Transverse colon (tissue), 4 donors: ENCODE results near the gene ABCA6. TPM values are rescaled to one million over a fixed set of nuclear protein-coding genes. Genes with fewer than 3 reads are reported as not detected.

ENCODE experiments used
- DNase-seq: peaks from one replicate; pipeline ENCODE4 v3.0.0-alpha.2; 2019
- H3K27ac ChIP-seq, 4 donors: fragments of 200-600 bp; sonication (generic); 2 replicates each; pipeline ENCODE4 v1.5.1; 2016 to 2018; ENCODE audit warnings: inconsistent platforms in 4 of 4
- H3K27me3 ChIP-seq: fragments of 200-600 bp; sonication (generic); 2 replicates; pipeline ENCODE4 v1.5.1; 2017; ENCODE audit warnings: inconsistent platforms
- H3K36me3 ChIP-seq, 4 donors: fragments of 200-600 bp; sonication (generic); 2 replicates each; pipeline ENCODE4 v1.5.1; 2017 to 2019; ENCODE audit warnings: inconsistent platforms in 4 of 4
- H3K4me1 ChIP-seq, 4 donors: fragments of 200-600 bp; sonication (generic); 2 replicates each; pipeline ENCODE4 v1.5.1; 2017 to 2020; ENCODE audit warnings: inconsistent platforms in 4 of 4
- H3K4me3 ChIP-seq, 4 donors: fragments of 200-600 bp; sonication (generic); 1 replicate in 1 of 4; 2 replicates in 3 of 4; pipeline versions ENCODE4 v1.5.1 to v1.6.1; 2017 to 2019; ENCODE audit warnings: inconsistent platforms in 4 of 4
- H3K9me3 ChIP-seq, 2 donors: fragments of 200-600 bp; sonication (generic); 2 replicates each; pipeline ENCODE4 v1.5.1; 2017 to 2019; ENCODE audit warnings: inconsistent platforms in 2 of 2
- CTCF ChIP-seq, 5 experiments: fragments of 200-600 bp in 3 of 5; fragments of 450-650 bp in 2 of 5; sonication (generic) in 3 of 5; IDR thresholded peaks; 1 replicate in 2 of 5; 2 replicates in 3 of 5; pipeline ENCODE4 v1.5.1; 2016 to 2017; ENCODE audit warnings: antibody characterized with exemption in 5 of 5, inconsistent platforms in 3 of 5, mild to moderate bottlenecking in 2 of 5, moderate library complexity in 1 of 5
- EP300 ChIP-seq: sonication (generic); formaldehyde crosslinking; IDR thresholded peaks from one replicate; pipeline ENCODE4 v1.6.1; 2017; ENCODE audit warnings: antibody characterized with exemption, low read depth
- POLR2A ChIP-seq: fragments of 450-650 bp; IDR thresholded peaks from one replicate; pipeline ENCODE4 v1.6.1; 2016; ENCODE audit warnings: antibody characterized with exemption, mild to moderate bottlenecking, moderate library complexity
- POLR2AphosphoS5 ChIP-seq, 3 donors: sonication (generic); formaldehyde crosslinking; IDR thresholded peaks; one replicate each; pipeline ENCODE4 v1.6.1; 2016; ENCODE audit warnings: antibody characterized with exemption in 3 of 3
- WGBS, 2 donors: methylation state at CpG; one replicate each; pipeline ENCODE4 v1.1.5; 2018; ENCODE audit warnings: low coverage in 1 of 2; 5-methylcytosine and 5-hydroxymethylcytosine counted together
- in situ Hi-C, 4 donors: fragments of 200-750 bp; cut with MboI; loops; one replicate each; pipeline versions ENCODE4 v1.15.0 to v1.15.1; 2017; ENCODE audit warnings: low sequenced_read_pairs in 3 of 4, low pct_ligation_motif_present in 1 of 4, low pct_unique_long_range_greater_than_20kb in 1 of 4
- intact Hi-C: fragments of 100-400 bp; cut with DNase I; formaldehyde crosslinking; loops from one replicate; pipeline ENCODE4 v1.15.1; 2023; ENCODE audit warnings: low total_unique reads
- total RNA-seq, 4 donors: library from RNA; depleted of rRNA; stranded (reverse); fragments of >200 nt; gene quantifications; one replicate each; pipeline ENCODE4 v1.1.0, GENCODE V29; 2016

The ABCA6 gene
- total RNA-seq, 4 donors from 2014 or later = 13.5 to 51.6 (median 27.0) TPM

- Histone ChIP-seq H3K4me3 (no peak overlapping the region), H3K27ac (no peak overlapping the region), H3K36me3 (no peaks in the 10 kb centered on the region), H3K4me1 (peaks cover 0 to 4% (median 0%) of the 10 kb centered on the region in 4 donors), H3K27me3 (no peaks in the 10 kb centered on the region), H3K9me3 (no peaks in the 10 kb centered on the region)
- WGBS, 2 donors = 57 to 68% methylated on average over 1 of the region's 1 CpG
- DNase-seq = no peak
- TF ChIP-seq POLR2A = no peak
- no peak for TF ChIP-seq EP300
- TF ChIP-seq CTCF (IDR thresholded peaks at IDR 0.05) = no peak
- no peak for TF ChIP-seq POLR2AphosphoS5 (IDR thresholded peaks at IDR 0.05)
- in situ Hi-C loops = no loop called here
- intact Hi-C loops = no loop called here
Measured at GRCh38 chr17:69064476-69064875, 77.2 kb downstream of the ABCA6 start.

- 76 to 81% methylated on average over 2 of the region's 2 CpGs for WGBS, 2 donors
- intact Hi-C loops (no loop called here), in situ Hi-C loops (no loop called here)
- Histone ChIP-seq H3K4me3 (no peak overlapping the region), H3K9me3 (no peaks in the 10 kb centered on the region), H3K27me3 (no peaks in the 10 kb centered on the region), H3K36me3 (no peaks in the 10 kb centered on the region), H3K4me1 (peaks cover 0 to 4% (median 0%) of the 10 kb centered on the region in 4 donors), H3K27ac (peak overlapping the region in 1 of 4 donors; percentile 1)
- no peak for DNase-seq
- TF ChIP-seq POLR2AphosphoS5 (IDR thresholded peaks at IDR 0.05) (no peak), POLR2A (no peak), CTCF (IDR thresholded peaks at IDR 0.05) (no peak), EP300 (no peak)
Measured at GRCh38 chr17:69064001-69064400, 77.7 kb downstream of the ABCA6 start.

- 82 to 87% methylated on average over 4 of the region's 4 CpGs for WGBS, 2 donors
- no peak for DNase-seq
- H3K9me3 ChIP-seq = no peaks in the 10 kb centered on the region
- no peaks in the 10 kb centered on the region for H3K27me3 ChIP-seq
- no peak overlapping the region for H3K27ac ChIP-seq
- H3K4me1 ChIP-seq = peaks cover 0 to 5% (median 0%) of the 10 kb centered on the region in 4 donors
- no peak for TF ChIP-seq POLR2A
- no peak for TF ChIP-seq EP300
- no peak for TF ChIP-seq CTCF (IDR thresholded peaks at IDR 0.05)
- intact Hi-C loops (no loop called here), in situ Hi-C loops (no loop called here)
- H3K4me3 ChIP-seq = no peak overlapping the region
- H3K36me3 ChIP-seq = no peaks in the 10 kb centered on the region
Measured at GRCh38 chr17:69062860-69063581, 78.7 kb downstream of the ABCA6 start.

- H3K27me3 ChIP-seq = no peaks in the 10 kb centered on the region
- in situ Hi-C loops = no loop called here
- intact Hi-C loops = no loop called here
- DNase-seq = no peak
- H3K27ac ChIP-seq = peak overlapping the region in 2 of 4 donors; percentile 22 to 34
- H3K4me1 ChIP-seq = peaks cover 0 to 15% (median 0%) of the 10 kb centered on the region in 4 donors
- TF ChIP-seq EP300 (no peak), CTCF (IDR thresholded peaks at IDR 0.05) (no peak), POLR2A (no peak), POLR2AphosphoS5 (IDR thresholded peaks at IDR 0.05) (no peak)
- no peaks in the 10 kb centered on the region for H3K36me3 ChIP-seq
- no peaks in the 10 kb centered on the region for H3K9me3 ChIP-seq
- H3K4me3 ChIP-seq = no peak overlapping the region
- 85 to 86% methylated on average over 4 of the region's 4 CpGs for WGBS, 2 donors
Measured at GRCh38 chr17:69061721-69062556, 79.8 kb downstream of the ABCA6 start.
